ENCODE results near the gene TMEM129. TPM values are rescaled to one million over a fixed set of nuclear protein-coding genes. Genes with fewer than 3 reads are reported as not detected.

The TMEM129 gene
- total and polyA plus RNA-seq, 2 experiments from 2014 or later: 137 to 174 TPM

GRCh38 chr4:1683261-1683735 is 37.8 kb downstream of the TMEM129 start:
- Histone ChIP-seq H3K9me3 (ENCODE audit: low read depth) (no peaks in the 10 kb centered on the region), H3K27ac (no peak overlapping the region), H3K4me1 (ENCODE audit: low read depth) (no peaks in the 10 kb centered on the region), H3K4me3 (peak overlapping the region; percentile 53), H3K36me3 (no peaks in the 10 kb centered on the region), H3K27me3 (peaks cover 11% of the 10 kb centered on the region)
- DNase-seq (ENCODE audit: low read depth in 1 of 2, low spot score in 1 of 2): peak in 1 of 2 donors; percentile 84
- TF ChIP-seq CTCF (IDR thresholded peaks at IDR 0.05; ENCODE audit: low read depth, low read length): no peak

- no peak overlapping the region for H3K4me3 ChIP-seq
- no peaks in the 10 kb centered on the region for H3K4me1 ChIP-seq (ENCODE audit: low read depth)
- no peak for TF ChIP-seq CTCF (IDR thresholded peaks at IDR 0.05; ENCODE audit: low read depth, low read length)
- H3K27me3 ChIP-seq: peaks cover 11% of the 10 kb centered on the region
- DNase-seq (ENCODE audit: low read depth in 1 of 2, low spot score in 1 of 2): no peak
- no peaks in the 10 kb centered on the region for H3K36me3 ChIP-seq
- H3K9me3 ChIP-seq (ENCODE audit: low read depth): no peaks in the 10 kb centered on the region
- H3K27ac ChIP-seq: no peak overlapping the region
Measured at GRCh38 chr4:1682860-1683259, 38.3 kb downstream of the TMEM129 start.

- no peak for TF ChIP-seq CTCF (IDR thresholded peaks at IDR 0.05; ENCODE audit: low read depth, low read length)
- H3K9me3 ChIP-seq (ENCODE audit: low read depth): no peaks in the 10 kb centered on the region
- no peaks in the 10 kb centered on the region for H3K36me3 ChIP-seq
- H3K4me3 ChIP-seq: no peak overlapping the region
- H3K4me1 ChIP-seq (ENCODE audit: low read depth): no peaks in the 10 kb centered on the region
- H3K27ac ChIP-seq: no peak overlapping the region
- DNase-seq (ENCODE audit: low read depth in 1 of 2, low spot score in 1 of 2): no peak
- peaks cover 6% of the 10 kb centered on the region for H3K27me3 ChIP-seq
Measured at GRCh38 chr4:1678244-1678643, 42.9 kb downstream of the TMEM129 start.

GRCh38 chr4:1676605-1677525 is 44.3 kb downstream of the TMEM129 start:
- no peak for DNase-seq (ENCODE audit: low read depth in 1 of 2, low spot score in 1 of 2)
- no peaks in the 10 kb centered on the region for H3K36me3 ChIP-seq
- H3K4me3 ChIP-seq: no peak overlapping the region
- H3K27ac ChIP-seq: no peak overlapping the region
- H3K27me3 ChIP-seq: no peaks in the 10 kb centered on the region
- no peaks in the 10 kb centered on the region for H3K9me3 ChIP-seq (ENCODE audit: low read depth)
- TF ChIP-seq CTCF (IDR thresholded peaks at IDR 0.05; ENCODE audit: low read depth, low read length): no peak
- no peaks in the 10 kb centered on the region for H3K4me1 ChIP-seq (ENCODE audit: low read depth)

- no peak for DNase-seq (ENCODE audit: low read depth in 1 of 2, low spot score in 1 of 2)
- Histone ChIP-seq H3K27ac (no peak overlapping the region), H3K27me3 (no peaks in the 10 kb centered on the region), H3K4me3 (no peak overlapping the region), H3K36me3 (no peaks in the 10 kb centered on the region), H3K4me1 (ENCODE audit: low read depth) (no peaks in the 10 kb centered on the region), H3K9me3 (ENCODE audit: low read depth) (no peaks in the 10 kb centered on the region)
- no peak for TF ChIP-seq CTCF (IDR thresholded peaks at IDR 0.05; ENCODE audit: low read depth, low read length)
Measured at GRCh38 chr4:1675802-1676137, 45.4 kb downstream of the TMEM129 start.
